ENCODE results near the gene PDZD2.

DNA sequence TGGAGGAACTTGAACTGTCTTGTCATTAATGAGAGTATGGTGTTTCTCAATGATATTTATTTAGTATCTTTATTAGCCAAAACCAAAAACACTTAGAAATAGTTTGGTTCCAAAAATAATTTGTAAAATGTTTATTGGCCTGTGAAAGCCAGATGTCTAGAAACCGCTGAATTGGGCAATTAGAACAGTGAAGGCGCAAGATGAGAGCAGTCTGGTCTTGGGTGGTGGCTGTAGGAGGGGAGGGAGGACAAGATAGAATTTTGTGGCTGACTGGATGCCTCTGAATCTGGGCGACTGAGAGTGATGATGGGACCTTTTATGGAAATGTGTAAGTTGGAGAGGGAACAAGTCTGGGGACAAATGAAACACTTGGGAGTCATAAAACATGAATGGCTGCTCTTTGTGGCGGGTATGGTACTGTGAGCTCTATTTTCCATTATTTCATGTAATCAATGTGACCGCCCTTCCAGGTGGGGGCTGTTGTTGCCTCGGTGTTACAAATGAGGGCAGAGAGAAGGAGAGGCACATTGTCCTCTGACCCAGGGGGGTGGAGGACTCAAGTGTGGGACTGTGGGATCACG, 35.5 kb downstream of the PDZD2 start:
- TF ChIP-seq, protein P1, sequence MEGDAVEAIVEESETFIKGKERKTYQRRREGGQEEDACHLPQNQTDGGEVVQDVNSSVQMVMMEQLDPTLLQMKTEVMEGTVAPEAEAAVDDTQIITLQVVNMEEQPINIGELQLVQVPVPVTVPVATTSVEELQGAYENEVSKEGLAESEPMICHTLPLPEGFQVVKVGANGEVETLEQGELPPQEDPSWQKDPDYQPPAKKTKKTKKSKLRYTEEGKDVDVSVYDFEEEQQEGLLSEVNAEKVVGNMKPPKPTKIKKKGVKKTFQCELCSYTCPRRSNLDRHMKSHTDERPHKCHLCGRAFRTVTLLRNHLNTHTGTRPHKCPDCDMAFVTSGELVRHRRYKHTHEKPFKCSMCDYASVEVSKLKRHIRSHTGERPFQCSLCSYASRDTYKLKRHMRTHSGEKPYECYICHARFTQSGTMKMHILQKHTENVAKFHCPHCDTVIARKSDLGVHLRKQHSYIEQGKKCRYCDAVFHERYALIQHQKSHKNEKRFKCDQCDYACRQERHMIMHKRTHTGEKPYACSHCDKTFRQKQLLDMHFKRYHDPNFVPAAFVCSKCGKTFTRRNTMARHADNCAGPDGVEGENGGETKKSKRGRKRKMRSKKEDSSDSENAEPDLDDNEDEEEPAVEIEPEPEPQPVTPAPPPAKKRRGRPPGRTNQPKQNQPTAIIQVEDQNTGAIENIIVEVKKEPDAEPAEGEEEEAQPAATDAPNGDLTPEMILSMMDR (IDR thresholded peaks at IDR 0.05), result no peak
- TF ChIP-seq POLR2A (IDR thresholded peaks at IDR 0.05), result no peak
- TF ChIP-seq EP300 (IDR thresholded peaks at IDR 0.05), result no peak
- peak; percentile 9 to 51 (median 31) for TF ChIP-seq POLR2AphosphoS5 (IDR thresholded peaks at IDR 0.05)

Measured in sigmoid colon (tissue), 4 donors.